Cardiac ventricle fibroblast (primary cell): Measurements from ENCODE around the gene RIOK2. TPM values are rescaled to one million over a fixed set of nuclear protein-coding genes. Genes with fewer than 3 reads are reported as not detected.

Source experiments
- total RNA-seq: library from RNA; depleted of rRNA; stranded (reverse); fragments of >200 nt; gene quantifications from 2 replicates; pipeline ENCODE4 v1.2.3, GENCODE V29; 2015

The RIOK2 gene
- total RNA-seq = 15.9 and 28.3 TPM in 2 replicates

DNA sequence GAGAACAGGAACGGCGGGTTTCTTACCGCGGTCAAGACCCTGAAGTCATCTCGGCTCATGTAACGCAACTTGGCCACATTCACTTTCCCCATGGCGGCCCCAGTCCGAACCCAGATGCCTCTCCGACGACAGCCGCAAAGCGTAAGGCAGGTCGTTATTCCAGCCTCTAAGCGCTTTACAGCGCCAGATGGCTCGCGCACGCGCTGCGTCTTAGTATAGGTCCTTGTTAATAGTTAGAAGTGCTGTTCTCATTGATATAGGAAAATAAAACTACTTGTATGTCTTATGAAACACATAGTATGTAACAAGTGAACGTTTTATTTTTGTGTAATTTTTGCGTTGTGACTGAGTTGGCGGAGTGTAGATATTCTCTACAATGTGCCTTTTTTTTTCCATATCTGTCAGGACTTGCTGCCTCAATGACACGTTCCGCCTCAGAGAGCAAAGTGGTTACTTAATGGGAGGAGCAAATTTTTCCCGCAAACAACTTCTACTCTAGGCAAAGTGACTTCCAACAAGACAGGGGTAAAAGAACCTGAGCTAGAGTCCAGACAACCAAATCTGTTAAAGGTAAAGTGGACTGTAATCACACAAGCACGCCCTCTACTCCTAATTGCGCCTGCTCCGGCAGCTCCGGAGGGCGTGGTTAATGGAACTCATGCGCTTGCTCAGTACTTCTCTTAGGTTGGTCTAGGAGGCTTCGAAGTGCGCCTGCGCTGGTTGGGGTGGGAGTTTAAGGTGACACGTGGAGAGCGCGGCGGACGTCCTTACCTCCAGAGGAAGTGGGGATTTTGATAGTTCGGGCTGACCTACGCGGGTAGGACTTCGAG is at the start of gene RIOK2:
Gene RIOK2, minus strand, starts transcription at position 148 of the 830 bp plus-strand sequence. Its CDS starts 56 bp downstream, at position 92.

GRCh38 chr5:97142521-97143254 is 40.4 kb downstream of the RIOK2 start, which contains the start of gene LIX1:
LIX1 (minus strand) TSS chr5:97142611; CDS start chr5:97142576, 35 bp downstream.

Other genes starting within 250 kb of the RIOK2 start
- gene LNPEP, start 247.2 kb downstream of the RIOK2 start, total RNA-seq = 23.9 and 26.5 TPM in 2 replicates
- gene LIX1, start 40.6 kb downstream of the RIOK2 start, total RNA-seq = not detected in 2 replicates